ENCODE measurements around the gene USP48.

Gene USP48

DNA sequence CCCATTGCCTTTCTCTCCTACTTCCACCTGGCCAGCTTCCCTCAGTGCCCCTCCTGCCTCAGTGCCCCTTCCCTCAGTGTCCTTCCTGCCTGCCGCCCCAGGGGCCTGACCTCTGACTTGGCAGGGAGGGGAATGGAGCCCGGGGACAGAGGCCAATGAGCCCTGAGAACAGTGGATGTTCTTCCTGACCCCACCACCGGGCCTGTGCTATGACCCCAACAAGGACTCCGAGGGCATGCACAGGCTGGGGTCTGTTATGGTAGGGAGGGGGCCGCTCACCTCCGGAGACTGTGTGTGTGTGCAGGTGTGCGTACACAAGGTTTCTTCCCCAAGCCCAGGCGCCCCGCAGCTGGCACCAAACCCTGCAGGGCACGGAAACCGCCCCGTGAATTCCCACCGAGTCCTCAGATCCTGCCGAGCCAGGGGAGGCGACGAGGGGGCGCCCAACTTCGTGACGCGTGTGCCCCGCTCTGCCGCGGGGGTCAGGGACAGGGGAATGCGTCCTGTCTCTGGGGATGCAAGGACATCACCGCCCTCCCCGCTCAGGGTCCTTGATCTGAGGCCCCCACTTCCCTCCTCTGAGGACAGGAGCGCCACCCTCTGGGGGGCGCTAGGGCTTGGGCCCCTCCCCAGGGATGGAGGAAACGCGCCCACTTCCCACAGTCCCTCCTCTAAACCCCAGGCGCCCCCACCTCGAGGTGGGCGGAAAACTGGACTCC lies 114.6 kb downstream of the USP48 start:
- no peak for DNase-seq (ENCODE audit: low spot score)

DNA sequence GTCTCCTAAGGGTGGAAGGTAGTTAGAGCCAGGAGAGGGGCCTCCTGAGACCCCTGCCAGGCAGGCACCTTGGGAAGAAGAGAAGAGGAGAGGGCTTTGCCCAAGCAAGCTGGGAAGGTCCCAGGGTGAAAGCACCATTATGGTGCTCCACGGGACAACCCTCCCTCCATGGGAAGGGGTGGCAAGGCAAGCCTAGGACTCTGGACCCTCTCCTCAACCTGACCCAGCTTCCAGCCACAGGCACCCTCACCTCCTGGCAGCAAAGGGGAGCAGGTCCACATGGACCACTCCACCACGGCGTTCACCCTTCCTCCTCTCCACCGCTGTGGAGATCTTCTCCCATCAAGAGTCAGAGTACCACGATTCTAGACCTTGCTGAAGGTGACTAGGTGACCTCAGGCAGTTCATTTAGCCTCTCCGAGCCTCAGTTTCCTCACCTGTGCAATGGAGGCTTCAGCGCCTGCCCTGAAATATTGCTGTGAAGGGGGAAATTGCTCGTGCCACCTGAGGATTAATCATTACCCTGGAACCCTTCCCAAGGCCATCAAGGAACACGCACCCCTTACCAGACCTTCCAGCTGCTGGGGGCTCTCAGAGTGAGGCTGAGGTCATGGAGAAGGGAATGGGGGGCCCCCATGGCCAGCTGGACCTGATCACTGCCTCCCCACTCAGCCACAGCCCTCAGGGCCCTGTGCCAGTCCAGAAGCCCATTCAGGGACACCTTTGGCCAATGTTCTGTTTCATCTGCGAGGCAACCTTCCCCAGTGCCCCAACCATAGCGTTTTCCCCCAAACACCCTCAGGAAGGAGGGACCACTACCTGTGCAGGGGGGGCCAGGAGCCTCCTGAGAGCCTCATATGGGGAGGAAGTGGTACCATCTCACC lies 115.4 kb downstream of the USP48 start:
- no peak for DNase-seq (ENCODE audit: low spot score)

DNA sequence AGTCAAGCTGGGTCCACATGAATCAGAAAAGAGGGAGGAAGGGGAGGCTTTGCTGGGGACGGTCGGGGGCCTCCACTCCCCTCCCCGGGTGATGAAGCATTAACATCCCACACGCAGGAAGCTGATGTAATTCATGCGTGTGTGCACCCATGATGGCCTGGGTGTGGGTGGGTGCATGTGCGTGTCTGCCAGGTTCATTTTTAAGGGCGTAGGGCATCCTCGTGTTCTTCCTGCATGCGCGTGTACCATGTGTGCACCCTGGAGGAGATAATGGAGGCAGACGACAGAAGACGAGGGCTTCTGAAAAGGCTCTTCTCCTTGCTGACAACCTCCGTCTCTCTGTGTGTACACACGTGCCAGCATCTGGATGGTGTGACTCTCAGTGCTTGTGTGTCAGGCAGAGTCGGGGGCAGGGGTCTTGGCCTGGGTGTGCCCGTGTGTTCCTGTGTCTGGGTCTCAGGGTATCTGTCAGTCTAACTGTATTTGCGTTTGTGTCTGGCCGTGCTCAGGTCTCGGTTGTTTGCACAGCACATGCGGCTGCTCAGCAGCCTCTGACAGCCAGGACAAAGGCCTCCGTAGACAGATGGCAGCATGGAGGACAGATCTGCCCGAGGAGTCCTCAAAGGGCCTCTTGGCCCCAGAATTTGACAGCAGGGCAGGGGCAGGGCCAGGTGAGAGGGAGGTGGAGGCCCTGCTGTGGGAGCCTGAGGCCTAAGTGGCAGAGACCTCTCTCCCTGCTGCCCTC lies 116.2 kb downstream of the USP48 start:
- DNase-seq (ENCODE audit: low spot score), result no peak

DNA sequence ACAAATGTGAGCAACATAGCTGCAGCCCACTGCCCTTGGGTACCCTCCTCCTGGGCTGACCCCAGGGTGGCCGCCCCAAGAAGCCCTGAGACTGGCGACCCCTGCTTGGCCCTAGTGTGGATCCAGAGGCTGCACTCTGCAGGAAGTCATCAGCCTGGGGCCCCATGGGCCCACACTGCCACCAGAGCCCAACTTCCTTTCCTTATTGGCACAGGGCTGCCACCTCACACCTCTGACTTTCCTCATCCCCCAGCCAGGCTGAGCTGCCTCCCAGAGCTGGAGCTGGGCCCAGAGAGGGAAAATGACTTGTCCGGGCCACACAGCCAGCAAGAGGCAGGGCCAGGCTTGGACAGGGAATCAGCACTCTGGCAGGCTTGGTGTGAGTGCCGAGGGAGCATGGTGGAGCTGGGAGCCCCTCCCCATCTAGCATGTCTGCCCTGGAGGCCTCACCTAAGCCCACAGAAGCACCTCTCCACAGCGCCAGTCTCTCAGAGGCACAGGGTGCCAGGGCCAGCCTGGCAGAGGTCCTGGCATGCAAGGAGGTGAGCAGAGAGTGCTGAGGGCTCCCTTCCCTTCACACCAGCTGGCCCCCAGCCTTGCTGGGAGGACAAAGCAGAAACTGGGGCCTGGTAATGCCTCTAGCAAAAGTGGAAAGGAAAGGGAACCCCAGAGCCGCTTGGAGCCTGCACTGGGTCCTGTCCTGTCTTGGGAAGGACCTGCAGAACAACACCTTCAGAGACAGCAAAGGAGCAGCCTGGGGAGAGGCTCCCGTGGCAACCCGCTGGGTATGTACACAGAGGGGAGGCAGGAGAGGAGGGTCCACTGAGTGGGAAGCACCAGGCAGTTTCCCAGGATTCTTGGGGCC lies 117.0 kb downstream of the USP48 start:
- DNase-seq (ENCODE audit: low spot score), result peak; percentile 55

DNA sequence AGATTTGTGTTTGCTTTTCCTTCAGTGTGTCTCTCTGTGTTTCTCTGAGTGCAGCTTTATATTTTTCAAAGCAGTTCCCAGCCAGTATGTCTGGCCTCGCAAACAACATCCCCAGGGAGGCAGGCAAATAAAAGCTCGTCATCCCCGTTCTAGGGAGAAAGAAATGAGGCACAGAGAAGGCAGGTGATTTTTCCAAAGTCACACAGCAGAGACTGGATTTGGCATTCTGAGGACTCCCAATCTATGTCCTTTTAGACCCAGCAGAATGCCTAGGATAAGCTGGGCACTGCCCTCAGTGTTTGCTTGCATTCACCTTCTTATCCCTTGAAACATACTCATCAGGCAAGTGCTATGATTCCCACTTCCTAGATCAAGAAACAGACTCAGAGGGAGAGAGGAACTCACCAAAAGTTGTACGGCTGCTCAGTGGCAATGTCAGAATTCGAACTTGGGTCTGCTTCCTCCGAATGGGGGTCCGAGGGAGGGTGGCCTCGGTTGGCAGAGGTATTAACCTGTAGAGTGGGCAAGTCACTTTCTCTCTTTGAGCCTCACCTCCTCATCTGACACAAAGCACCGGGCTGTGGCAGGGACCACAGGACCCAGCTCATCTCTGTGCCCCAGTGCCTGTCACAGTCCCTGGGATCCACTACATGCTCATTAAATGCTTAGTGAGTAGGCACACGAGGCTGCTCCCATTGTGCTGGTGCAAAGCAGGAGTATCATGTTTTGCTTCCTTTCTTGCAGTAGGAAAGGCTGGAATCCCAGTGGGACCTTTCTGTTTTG lies 118.0 kb downstream of the USP48 start:
- no peak for DNase-seq (ENCODE audit: low spot score)

DNA sequence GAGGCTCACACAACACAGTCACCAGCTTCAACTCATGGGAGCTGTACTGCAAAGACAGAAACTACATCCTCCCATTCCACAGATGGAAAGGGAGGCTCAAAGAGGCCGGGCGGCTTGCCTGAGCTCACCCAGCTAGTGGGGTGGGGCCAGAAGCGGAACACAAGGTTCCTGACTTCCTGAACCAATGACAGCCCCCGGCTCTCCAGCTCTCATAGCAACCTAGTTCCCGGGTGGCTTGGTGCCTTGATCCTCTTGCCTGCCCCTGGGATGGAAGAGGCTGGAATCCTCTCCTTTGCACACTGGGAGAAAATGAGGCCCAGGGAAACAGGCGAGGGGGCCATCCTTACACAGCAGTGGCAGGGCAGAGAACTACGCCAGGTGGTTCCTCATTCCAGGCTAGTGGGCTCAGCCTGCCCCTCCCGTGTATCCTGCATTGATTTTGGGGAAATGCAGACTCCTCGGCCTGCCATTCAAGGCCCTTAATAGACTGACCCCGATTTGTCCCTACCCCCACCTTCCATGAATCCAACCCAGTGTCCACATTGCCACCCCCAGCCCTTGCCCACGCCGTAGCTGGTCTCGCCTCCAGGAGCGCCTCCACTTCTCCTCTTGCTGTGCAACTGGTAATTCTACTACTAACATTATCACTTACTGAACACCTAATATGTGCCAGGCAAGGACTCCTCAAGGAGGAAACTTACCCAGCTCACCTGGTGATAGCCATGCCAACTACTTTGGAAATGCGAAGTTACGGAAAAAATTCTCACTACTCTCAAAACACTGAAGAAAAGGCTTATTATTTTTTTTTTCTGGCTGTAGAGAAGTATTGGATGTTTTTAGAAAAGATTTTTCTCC lies 118.8 kb downstream of the USP48 start:
- no peak for DNase-seq (ENCODE audit: low spot score)

- no peak for DNase-seq (ENCODE audit: low spot score)
These were observed 119.5 kb downstream of the USP48 start for GRCh38 chr1:21663248-21663950.

- no peak for DNase-seq (ENCODE audit: low spot score)
These were observed 120.3 kb downstream of the USP48 start for GRCh38 chr1:21662426-21663247.

GRCh38 chr1:21661886-21662285 lies 121.1 kb downstream of the USP48 start:
- DNase-seq (ENCODE audit: low spot score), result no peak

DNA sequence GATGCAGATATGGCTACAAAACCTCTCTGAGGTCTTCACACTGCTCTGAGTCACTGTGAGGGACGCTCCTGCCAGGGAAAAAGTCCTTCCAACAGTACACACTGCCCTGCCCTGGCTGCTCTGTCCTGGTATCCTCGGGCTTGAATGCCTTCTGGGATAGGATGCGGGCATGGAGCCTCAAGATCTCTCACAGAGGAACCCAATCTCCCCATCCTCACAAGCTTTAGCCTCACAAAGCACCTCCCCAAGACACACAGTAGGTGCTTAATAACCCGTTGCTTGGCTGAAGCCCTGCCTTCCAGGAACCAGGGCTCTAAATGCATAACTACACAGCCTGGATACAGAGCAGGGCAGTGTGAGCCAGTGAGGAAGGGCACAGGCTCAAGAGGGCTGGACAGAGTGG lies 123.0 kb downstream of the USP48 start:
- no peak for DNase-seq (ENCODE audit: low spot score)

- peak; percentile 71 for DNase-seq (ENCODE audit: low spot score)
These were observed 123.6 kb downstream of the USP48 start for GRCh38 chr1:21659099-21659923.

DNA sequence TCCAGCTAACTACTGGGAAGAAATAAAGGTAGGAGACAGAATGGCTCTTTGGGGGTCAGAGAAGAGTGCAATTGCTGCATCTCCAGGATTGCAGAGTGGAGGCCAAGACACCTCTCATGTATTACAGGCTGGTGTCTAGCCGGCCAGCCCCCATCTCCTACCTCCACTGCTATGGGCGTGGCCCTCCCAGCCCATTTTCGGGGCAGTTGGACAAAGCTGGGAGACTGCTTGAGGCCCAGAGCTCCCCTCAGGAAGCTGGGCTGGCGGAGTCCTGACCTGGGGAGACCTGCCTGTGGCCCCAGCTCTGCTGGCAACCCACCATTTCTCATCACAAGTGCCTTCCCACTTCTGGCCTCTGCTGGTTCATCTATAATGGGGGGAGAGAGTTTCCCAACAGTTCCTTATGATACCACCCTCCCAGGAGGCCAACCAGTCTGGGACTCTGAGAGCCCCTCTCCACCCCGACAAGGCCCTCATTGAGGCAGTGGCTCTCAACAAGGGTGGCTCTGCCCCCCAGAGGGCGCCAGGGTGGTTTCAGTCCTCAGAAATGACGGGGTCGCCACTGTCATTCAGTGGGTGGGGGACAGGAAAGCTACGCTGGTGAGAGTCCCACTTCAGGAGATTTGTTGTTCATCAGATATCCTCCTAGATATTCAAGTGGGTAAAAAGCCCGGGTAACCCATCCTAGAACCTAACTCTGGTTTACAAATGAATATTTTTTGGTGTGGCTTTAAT lies 125.3 kb downstream of the USP48 start:
- no peak for DNase-seq (ENCODE audit: low spot score)

- DNase-seq (ENCODE audit: low spot score), result peak; percentile 73
These were observed 127.2 kb downstream of the USP48 start for GRCh38 chr1:21655748-21656147.

DNA sequence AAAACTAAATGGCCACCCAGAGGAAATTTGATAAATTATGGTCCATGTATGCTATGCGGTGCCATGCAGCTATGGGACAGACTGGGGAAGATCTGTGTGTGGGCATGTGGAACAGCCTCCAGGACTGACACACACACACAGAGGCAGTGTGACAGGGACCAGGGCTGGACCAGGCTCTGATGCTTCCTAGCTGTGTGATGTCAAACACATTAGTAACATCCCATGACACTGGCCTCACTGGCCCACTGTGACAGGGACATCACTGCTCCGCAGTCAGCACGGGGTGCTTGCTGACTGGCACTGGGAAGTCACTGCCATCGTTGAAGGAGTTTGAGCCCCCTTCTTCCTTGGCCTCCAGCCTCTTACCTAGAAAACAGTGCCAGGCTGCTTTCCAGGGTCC lies 127.7 kb downstream of the USP48 start:
- DNase-seq (ENCODE audit: low spot score), result no peak

GRCh38 chr1:21654209-21654608 lies 128.7 kb downstream of the USP48 start:
- DNase-seq (ENCODE audit: low spot score), result no peak

DNA sequence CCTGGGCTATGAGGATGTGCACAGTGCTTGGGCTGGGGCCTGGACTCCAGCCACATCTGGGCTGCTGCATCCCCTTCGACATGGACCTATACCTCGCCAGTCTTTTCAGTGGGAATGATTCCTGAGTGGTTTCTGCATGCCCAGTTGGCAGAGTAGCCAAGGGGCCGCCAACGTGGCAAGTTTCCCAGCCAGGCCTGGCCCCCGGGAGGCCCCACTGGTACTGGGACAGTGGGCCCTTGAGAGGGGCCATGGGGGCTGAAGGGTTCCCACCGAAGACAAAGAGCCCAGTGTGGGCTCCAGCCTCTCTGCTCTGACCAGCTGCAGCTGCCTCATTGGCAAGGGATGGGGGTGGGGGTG lies 129.2 kb downstream of the USP48 start:
- no peak for DNase-seq (ENCODE audit: low spot score)

All from kidney tubule cell (primary cell).